DMS 273 treated with DMSO at 0.1 percent for 48 hours (cell line): ENCODE measurements around the gene TGM5.
"Not testable (repeated sequence)": the region's sequence is repeated elsewhere in the genome, so short reads cannot be mapped to it uniquely, and the experiment has no call there.

ENCODE experiments used
- DNase-seq: peaks from one replicate; lab custom pipeline; 2025; lab: John Stamatoyannopoulos, UW

The TGM5 gene, protein sequence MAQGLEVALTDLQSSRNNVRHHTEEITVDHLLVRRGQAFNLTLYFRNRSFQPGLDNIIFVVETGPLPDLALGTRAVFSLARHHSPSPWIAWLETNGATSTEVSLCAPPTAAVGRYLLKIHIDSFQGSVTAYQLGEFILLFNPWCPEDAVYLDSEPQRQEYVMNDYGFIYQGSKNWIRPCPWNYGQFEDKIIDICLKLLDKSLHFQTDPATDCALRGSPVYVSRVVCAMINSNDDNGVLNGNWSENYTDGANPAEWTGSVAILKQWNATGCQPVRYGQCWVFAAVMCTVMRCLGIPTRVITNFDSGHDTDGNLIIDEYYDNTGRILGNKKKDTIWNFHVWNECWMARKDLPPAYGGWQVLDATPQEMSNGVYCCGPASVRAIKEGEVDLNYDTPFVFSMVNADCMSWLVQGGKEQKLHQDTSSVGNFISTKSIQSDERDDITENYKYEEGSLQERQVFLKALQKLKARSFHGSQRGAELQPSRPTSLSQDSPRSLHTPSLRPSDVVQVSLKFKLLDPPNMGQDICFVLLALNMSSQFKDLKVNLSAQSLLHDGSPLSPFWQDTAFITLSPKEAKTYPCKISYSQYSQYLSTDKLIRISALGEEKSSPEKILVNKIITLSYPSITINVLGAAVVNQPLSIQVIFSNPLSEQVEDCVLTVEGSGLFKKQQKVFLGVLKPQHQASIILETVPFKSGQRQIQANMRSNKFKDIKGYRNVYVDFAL

DNA sequence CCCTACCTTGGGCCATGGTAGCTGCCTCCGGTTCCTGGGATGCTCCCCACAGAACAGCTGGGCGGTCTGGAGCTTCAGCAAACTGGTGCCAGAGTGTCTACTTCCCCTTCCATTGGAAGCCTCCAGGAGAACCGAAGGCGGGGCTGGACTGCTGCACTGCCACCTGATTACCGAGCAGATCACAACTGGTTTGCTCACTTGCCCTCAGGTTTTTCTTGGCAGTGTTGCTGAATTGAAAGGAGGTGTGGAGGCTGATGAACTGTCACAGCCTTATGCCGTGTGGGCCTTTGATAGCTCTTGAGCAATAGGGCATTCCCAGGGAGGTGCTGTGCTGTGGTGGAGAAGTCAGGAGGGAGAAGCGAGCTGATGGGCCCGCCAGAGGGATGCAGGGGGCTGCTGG lies at the start of gene TGM5:
TGM5 (minus strand) TSS at position 95 of the 400 bp plus-strand sequence; CDS start at position 16, 79 bp downstream.
- DNase-seq, result no peak

DNA sequence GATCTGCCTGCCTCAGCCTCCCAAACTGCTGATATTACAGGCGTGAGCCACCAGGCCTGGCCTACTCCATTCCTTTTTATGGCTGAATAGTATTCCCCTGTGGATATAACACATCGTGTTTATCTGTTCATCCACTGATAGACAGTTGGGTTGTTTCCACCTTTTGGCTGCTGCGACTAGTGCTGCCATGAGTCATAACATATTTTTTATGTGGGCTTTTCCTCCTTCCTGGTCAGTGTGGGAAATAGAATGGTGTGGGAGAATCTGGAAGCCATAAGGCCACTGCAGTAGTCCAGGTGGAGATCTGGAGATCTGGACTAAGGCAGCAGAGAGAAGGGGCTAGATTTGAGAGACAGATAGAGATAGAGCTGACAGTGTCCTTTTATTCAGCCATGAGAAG lies 47.4 kb upstream of the TGM5 start:
- no peak for DNase-seq

DNA sequence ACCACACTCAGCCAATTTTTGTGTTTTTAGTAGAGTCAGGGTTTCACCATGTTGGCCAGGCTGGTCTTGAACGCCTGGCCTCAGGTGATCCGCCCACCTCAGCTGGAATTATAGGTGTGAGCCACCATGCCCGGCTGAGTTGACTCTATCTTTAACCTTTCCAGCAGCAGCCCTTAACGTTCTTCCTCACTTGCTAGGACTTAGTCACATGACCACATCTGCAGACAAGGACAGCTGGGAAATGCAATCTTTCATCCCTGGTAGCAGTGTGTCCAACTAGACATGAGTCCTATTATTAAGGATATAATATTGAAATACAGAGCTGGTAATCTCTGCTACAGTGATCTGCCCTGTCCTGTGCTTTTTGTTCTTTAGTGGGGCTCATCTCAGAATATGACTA lies 45.6 kb upstream of the TGM5 start:
- no peak for DNase-seq

DNA sequence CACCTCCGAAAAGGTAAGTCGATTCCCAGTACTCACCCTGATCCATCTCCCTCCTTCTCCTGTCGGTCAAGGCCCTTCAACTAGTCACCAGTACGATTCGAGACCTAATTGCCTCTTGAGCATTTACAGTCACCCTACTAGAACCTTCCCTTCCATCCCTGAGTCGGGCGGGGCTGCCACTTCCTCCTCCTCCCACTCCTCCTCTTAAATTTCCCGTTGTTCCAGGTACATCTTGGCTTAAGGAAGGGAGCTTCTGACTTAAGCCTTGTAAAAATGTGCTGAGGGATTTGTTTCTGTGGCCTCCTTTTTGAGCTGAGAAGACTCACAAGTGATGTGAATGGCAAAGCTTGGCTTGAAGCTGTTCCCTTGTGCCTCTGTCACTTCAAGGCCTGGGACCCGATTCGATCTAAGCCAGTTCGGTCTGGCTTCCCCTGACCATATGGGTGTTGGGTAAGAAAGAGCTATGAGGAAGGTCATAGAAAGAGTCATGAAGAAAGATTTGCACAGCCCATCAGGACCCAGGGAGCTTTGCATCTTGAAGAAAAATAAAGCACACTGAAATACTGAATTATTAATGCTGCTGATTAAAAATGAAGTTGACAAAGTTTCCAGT lies 35.6 kb upstream of the TGM5 start, which contains the start of gene TGM7:
TGM7 (minus strand) TSS at position 51 of the 613 bp plus-strand sequence.
- DNase-seq, result no peak

DNA sequence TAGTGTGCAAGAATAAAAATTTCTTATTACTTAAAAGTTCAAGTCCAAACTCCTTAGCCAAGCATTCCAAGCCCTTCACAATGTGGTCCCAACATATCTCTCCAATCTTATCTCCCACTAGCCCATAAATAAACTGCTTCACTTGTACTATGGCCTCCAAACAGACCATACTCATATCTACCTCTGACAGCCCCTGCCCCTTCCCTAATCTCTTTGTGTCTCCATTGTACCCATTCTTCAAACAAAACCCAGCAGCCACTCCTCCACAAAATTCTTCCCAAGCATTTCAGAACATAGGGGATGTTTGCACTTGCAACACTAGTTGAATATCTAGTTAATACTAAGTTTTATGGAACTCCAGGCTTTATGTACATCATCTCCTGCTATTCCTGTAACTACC lies 33.2 kb upstream of the TGM5 start:
- no peak for DNase-seq

DNA sequence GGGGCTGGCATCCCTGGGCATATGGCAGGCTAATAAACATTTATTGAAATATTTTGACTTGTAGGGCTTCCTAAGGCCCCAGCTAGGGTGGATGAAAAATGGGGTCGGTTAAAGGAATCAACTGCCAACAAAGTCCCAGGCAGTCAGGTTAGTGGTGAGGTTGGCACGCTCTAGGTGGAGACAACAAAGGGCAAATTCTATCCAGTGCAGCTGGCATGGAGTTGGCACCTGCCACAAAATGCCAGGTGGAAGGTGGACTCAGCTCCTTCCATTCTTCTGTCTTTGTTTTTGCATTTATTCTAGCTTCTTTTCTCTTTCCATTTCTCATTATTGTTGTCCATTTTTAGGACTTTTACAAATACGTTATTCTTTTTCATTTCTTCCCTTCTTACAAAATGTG lies 32.7 kb upstream of the TGM5 start:
- no peak for DNase-seq

DNA sequence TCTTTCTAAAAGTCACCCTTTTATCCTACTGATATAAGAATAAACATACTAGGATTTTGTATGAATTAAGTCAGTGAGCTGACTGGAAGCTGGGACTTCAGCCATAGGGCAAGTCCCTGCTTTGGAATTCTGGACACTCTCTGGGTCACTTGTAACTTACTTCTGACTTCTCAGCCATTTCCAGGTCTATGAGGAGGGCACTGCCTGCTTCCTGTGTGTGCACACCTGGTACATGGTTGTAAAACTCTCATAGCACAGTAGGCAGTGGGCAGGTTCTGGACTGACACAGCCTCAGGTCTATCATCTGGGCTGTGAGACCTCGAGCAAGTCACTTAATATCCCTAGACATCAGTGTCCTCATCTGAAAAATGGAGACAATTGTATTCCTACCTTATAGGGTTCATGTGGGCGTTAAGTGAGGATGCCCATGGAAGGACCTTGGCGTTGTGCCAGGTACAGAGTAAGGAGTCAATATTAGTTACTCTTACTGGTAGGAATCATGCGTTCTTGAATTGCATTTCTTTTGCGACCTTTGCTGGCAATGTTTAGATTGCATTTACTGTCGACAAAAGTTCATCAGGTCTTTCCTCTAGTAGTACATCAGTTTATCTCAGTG lies 27.5 kb upstream of the TGM5 start:
- no peak for DNase-seq

DNA sequence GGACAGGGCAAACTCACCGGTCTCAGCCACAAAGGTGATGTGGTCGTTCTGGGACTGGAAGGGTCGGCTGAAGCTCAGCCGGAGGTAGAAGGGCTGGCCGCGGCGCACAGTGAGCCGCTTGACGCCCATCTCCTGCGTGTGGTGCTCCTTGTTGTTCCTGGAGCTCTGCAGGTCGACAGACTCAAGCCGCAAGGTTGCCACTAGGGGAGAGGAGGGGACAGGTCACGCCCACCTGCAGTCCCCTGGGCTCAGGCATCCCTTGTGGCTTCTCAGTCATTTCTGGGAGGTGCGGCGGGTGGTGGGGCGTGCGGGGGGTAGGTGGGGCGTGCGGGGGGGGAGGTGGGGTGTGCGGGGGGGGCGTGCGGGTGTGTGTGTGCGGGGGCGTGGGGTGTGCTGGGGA lies 26.7 kb upstream of the TGM5 start:
- no peak for DNase-seq

DNA sequence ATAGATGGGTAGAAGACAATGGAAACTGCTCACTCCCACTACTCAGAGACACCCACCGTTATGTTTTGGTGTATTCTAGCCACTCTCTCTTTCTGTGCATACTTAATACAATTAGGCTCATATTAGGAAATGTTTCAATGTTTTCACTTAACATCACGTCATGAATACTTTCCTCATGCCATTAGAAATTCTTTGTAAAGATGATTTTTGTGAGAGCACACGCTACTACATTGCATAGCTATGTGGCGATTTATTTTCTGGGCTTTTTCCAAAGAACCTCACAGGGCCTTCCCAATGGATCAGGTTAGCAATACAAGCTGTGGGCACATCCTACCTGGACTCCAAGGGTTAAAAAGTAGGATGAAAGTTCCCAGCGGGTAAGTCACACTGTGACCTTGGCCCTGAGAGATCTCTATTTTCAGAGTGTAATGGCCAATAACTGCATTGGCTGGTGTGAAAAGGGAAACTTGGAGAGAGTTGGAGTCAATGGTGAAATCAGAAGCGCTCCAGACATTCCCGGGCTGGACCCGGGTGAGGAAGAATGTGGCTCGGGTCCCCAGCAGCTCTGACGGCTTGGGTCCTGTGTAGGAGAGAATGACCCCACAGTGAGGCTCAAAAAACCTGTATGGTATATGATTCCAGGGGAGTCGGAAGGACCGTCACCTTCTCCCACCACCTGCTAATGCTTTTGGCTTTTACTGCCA lies 25.8 kb upstream of the TGM5 start:
- no peak for DNase-seq

DNA sequence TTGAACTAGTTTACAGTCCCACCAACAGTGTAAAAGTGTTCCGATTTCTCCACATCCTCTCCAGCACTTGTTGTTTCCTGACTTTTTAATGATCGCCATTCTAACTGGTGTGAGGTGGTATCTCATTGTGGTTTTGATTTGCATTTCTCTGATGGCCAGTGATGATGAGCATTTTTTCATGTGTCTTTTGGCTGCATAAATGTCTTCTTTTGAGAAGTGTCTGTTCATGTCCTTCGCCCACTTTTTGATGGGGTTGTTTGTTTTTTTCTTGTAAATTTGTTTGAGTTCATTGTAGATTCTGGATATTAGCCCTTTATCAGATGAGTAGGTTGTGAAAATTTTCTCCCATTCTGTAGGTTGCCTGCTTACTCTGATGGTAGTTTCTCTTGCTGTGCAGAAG lies 22.9 kb upstream of the TGM5 start:
- not testable (repeated sequence) for DNase-seq

DNA sequence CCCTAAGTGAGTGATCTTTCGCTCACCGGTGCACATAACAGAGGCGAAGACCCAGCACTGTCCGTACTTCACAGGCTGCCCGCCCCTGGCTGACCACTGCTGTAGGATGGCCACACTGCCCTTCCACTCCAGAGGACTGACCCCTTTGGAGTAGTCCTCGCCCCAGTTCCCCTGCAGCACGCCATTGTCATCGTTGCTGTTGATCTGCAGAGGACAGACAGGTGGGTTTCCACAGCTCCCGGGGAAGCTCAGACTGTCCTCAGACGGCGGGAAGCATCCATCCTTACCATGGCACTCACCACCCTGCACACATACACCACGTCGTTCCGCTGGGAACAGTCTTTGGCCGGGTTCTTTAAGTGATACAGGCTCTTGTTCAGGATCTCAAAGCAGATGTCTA lies 20.5 kb upstream of the TGM5 start:
- DNase-seq, result no peak

DNA sequence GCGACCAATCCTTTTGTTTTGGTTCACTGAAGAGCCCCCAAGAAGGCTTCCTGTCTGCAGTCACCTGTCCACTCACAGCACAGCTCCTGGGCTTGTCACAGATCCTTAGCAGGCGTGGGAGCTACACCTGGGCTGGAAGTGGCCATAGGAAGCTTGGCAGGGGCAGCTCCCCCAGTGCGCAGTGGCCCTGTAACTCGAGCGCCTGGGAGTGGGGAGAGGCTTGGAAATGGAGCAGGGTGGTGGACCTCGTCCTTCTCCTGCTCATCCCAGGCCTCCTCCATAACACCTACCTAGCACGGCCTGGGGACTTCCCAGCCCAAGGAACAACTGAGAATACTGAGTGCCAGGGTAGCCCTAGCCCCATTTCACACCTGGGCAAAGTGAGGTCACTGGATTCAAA lies 19.3 kb upstream of the TGM5 start:
- DNase-seq, result no peak

DNA sequence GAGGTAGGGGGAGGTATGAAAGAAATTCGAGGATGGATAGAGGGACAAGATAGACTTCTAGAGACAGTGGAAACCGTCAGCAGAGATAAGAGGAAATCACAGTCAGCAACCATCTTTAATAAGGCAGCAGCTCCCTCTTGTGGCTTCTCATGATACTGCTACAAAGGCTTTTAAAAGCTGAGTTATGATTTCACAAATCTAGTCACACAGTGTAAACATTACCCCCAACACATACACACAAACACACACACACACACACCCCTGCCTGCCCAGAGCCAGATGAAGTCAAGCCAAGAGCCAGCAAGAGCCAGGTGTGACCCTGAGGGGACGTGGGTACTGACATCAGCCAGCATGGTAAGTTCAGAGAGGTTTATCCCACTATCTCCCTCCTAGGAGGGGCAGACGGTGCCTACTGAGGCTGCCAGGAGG lies 18.9 kb upstream of the TGM5 start:
- no peak for DNase-seq

DNA sequence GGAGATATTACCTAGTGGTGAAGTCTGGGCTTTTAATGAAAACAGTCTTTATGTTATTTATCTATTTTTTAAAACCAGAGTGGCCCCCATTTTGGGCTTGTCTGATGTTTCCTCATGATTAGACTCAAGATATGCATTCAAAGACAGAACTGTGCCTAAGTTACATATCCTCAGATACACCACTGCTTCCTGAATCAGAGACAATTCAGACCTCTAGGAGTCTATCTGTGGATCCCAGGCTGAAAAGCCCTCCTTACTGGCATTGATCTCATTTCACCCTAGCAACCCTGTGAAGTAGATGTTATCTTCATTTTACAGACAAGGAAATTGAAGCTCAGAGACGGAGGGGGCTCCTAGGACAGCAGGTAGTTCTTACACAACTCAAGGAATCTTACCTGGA lies 16.8 kb upstream of the TGM5 start:
- no peak for DNase-seq

DNA sequence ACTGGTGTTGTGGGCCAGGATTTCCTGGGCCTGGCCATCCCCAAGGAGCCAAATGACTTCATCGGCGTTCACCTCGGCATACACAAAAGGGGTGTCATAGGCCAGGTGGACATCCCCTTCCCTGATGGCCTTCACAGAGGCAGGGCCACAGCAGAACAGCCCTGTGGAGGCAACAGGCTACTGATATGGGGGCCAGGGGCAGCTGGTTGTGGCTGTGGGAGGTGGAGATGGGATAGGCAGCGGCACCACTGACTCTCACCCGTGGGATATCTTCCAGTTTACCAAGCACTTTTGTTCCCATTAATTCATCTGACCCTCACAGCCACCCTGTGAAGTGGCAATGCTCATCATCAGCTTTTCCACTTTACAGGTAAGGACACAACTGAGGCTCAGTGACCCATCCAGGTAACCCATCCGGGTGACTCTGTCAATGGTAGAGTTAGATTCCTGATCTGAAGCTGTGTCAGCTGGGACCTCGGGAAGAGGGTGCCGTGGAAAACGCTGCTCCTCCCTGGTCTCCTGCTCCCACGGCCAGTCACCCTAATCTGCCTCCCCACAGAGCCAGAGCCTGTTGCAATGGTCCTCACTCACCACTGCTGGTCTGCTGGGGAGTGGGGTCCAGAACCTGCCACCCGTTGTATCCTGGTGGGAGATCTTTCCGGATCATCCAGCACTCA lies 15.3 kb upstream of the TGM5 start:
- DNase-seq, result no peak

DNA sequence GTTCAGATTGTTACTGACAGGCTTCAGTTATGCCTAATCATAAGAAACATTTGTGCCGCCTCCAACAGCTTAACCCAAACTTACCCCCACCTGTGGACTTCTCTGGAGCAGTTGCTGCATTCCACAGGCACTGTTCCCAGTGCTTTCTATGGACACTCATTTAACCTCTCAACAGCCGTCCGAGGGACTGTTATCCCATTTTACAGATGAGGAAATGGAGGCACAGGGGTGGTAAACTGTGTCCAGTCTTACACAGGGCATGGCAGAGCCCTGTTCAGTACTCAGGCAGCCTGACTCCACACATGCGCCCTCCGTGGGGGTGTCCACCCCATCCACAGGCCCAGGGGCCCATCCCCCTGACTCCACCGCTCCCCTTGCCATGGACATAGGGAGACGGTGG lies 14.3 kb upstream of the TGM5 start:
- DNase-seq, result no peak

DNA sequence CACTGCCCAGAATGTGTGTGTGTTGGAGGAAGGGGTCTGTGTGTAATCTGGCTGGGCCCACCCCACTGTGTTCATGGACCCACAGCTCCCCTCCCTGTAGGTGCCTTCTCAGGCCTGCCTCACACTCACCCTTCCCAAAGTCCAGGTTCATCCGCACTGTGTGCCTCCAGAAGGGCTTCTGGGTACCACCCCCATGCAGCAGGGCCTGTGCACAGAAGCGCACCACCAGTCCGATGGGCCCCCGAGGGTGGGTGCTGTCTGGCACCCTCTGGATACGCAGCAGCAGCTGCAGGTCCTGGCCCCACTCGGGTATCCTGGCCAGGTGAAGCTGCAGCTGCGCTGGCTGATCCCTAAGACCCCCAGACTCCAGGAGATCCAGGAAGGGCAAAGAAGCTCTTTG lies 12.8 kb upstream of the TGM5 start:
- DNase-seq, result no peak

DNA sequence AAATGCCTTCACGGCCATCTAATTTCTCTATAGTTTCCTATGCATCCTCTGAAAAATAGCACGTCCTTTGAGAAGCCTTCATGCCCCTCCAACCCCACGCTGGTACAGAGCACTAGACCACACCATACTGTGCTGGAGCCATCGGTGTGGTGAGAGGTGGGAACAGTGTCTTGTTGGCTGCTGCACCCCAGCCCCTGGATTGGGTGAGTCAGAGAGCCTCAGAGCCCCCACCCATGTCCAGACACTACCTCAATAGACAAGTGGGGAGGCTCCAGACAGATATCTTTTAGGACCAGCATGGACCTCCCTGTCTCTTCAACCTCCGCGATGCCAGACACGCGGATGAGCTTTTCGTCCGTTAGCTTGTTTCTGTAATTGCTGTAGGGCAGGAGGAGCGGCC lies 12.1 kb upstream of the TGM5 start:
- no peak for DNase-seq

DNA sequence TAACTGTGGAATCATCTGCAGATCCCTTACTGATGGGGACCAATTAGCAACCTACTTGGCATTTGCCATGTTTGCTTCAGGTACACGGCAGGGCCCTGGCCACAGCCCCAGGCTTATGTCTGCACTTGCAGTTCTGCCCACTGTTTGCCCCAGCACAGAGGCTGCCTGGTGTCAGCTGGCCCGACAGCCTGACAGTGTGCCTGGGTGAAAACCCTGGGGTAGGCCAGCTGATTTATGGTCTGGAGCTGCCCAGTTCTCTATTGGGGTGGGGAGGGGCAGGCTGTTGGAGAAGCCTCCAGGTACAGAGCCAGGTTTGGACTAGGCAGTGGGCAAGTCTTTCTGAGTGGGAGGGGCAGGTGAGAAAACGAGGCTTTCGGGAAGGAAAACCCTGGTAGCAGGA lies 11.2 kb upstream of the TGM5 start:
- DNase-seq, result no peak

DNA sequence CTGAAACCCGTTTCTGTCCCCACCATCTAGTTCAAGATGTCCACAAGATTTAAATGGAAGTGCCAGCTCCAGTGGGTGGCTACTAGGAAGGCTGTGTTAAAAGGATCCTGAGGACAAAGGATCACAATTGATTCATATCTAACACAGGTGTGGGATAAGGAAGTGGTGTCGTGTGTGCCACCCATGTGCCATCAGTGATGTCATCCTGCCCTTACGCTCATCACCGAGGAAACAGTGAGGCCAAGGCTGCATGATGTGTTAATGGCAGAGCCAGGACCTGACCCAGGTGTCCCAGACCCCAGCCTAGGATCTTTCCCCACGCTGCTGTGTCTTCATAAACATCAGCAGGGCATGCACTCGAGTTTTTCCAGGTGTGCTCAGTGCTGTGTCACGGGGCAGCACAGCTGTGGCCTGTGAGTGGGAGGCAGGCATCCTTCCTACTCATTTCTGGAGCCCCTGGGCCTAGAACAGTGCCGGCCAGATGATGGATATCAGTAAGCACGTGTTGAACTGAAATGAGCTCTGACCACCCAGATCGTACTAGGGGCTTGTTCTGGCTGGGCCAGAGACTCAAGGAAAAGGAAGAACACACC lies 10.6 kb upstream of the TGM5 start:
- no peak for DNase-seq
